Measurements from ENCODE around the gene CLDN14.

CLDN14 gene

DNA sequence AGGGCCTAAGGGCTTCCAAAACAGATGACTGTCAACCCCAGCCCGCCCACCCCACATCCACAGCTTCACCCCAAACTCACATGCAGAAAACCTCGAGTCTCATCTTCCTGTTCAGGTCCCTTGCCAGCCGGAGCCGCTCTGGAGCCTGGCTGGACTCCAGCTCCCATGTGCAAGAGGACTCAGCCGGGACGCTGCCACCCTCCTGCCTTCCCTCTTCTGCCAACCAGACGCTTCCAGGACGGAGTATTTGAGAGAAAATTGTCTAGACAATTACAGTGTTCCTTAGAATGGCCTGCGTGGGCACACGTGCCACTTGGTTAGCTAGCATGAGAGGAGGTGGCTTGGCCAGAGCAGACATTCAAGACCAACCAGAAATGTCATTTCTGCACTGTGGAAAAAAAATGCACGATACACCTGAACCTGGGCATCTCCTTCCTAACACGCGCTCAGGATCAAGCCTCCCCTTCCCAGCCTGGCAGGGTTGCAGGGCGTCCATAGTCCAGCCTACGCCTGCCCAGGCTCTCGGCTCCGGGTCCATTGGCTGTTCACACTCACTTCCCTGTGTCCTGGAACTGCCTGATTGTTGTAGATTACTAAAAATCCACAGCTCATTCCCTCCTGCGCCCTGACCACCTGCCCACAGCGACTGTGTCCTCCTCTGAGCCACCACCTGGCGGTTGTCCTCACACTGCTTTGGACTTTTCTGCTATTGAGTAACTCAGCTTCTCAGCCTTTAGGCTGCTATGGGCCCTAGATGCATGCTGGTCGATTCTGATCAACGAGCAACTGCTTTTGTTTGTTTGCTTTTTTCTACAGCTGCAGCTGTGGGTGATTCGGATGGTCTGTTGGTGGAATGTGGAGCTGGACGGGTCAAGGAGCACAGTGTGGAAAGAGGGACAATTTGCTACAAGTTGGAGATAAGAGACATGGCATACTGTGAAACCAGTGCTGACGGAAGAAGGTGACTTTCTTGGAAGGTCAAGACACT, at the start of gene CLDN14:
CLDN14 (minus strand) TSS at position 708 of the 988 bp plus-strand sequence. CDS start 18,427 bp downstream, outside the sequence.
- peak; percentile 27 for DNase-seq (ENCODE audit: low spot score)

- no peak for DNase-seq (ENCODE audit: low spot score)
These were observed 48.8 kb upstream of the CLDN14 start for GRCh38 chr21:36528716-36529115.

DNA sequence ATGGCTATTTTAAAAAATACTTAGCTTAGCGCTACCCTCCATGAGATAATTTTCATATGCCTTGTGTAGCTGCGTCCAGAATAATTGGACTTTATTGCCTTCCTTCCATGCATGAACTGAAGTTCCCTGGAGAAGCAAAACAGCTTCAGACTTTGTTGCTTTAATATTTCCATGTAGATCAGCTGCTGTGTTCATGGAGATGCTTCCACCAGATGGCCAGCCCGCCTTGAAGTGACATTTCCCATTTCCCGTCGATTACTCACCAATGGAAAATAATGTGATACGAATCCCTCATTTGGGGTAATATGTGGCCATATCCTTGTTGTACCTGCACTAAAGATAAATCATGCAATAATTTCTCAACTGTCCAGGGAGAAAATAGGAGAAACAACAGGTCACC, 47.4 kb upstream of the CLDN14 start:
- no peak for DNase-seq (ENCODE audit: low spot score)

GRCh38 chr21:36526104-36526503, 46.2 kb upstream of the CLDN14 start:
- DNase-seq (ENCODE audit: low spot score) = no peak

DNA sequence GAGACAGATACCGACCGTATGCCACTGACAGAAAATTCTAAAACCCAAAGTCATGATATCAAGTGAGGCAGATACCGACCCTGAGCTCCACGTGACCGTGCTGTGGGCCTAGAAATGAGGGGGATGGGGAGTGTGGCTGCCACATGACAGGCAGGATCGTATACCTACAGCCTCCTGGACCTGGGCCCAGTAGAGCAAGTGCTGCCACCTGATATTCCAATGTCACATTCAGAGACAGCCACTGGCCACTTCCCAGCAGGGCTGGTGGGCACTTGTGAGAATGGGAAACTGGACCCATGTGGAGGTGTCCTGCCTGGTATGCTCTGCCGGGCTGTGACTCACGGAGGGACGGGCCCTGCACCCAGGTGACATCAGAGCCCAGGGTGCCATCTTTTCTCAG, 44.6 kb upstream of the CLDN14 start:
- DNase-seq (ENCODE audit: low spot score) = no peak

DNA sequence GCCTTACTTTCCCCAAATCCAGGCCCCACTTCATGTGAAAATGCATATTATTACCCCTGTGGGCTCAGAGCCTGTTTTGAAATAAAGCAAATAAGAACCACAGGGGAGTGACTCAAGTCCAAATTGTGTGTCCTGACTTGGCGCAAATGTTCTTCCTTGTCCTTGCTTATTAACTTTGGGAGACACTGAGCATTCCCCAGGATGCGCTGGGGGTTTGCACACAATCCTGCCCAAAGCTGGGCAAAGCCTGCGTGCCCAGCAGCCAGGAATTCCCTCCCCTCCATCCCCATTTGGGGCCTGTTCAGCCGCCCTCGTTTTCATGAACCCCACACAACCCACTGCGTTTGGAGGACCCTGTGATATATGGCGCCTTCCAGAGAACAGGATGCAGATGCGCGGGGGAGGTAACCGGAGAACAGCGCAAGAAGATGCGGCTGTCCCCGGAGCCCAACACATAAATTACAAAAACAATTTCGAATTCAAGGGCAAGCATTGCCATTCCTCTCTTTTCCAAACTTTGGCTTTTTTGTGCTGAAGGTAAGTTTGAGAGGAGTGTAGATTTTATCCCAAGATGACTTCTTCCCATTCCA, 42.4 kb upstream of the CLDN14 start:
- no peak for DNase-seq (ENCODE audit: low spot score)

DNA sequence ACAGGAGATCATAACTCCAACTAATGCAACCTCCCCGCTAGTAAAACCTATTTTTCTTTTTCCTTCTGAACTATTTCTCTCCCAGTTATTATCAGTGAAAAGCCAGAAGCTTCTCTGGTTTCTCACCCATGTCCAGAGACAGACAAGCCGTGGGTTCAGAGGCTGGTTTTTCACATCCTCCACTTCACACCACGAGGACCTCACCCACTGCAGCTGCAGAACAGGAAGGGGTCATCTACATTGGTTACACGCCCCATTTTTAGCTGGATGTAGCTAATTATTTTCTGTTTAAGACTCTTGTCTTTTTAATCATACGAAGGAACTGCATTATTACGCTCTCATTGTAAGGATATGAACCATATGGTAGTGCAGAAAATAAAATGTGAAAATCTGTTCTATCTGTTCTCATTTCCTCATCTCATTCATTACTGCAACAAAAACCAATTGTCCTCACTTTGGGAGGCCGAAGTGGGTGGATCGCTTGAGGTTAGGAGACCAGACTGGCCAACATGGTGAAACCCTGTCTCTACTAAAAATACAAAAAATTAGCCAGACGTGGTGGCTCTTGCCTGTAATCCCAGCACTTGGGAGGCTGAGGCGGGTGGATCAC, 39.1 kb upstream of the CLDN14 start:
- DNase-seq (ENCODE audit: low spot score) = no peak

GRCh38 chr21:36517366-36518075, 37.6 kb upstream of the CLDN14 start:
- no peak for DNase-seq (ENCODE audit: low spot score)

GRCh38 chr21:36516281-36516680, 36.4 kb upstream of the CLDN14 start:
- peak; percentile 36 for DNase-seq (ENCODE audit: low spot score)

DNA sequence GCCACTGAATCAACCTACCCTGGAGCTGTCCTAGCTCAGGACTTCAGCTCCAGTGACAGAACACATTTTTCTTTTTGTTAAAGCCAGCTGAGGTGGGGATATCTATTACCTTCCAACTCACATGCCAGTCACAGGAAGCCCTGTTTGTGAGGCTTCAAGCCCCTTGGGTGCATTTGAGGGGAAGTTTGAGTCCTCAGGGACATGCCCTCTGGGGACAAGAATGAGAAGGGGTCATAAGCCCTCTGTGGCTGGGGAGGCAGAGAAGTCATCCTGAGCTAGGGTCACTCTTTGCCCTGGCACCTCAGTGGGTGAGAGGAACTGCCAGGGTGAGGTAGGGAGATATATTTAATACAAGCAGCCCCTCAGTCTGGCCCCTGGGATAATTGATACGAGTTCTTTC, 33.5 kb upstream of the CLDN14 start:
- DNase-seq (ENCODE audit: low spot score) = no peak

DNA sequence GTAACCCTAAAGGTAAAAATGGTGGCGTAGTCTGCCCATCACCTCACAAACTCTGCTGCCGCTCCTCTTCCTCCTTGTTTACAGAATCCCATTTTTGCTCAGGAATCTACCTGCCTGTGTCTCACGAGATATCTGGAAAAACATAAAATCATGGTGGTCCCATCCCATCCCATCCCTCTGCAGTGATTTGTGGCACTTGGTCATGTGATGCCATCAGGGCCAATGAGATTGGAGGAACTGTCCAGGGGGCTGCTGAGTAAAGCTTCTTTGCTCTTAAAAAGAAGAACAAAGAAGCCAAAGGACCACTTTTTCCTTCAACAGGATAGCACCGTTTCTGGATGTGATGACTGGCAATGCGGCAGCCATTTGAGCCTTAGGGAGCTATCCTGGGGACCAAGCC, 33.0 kb upstream of the CLDN14 start:
- no peak for DNase-seq (ENCODE audit: low spot score)

GRCh38 chr21:36511484-36512220, 31.7 kb upstream of the CLDN14 start:
- DNase-seq (ENCODE audit: low spot score) = peak; percentile 58

- no peak for DNase-seq (ENCODE audit: low spot score)
These were observed 31.0 kb upstream of the CLDN14 start for GRCh38 chr21:36510911-36511310.

- no peak for DNase-seq (ENCODE audit: low spot score)
These were observed 30.2 kb upstream of the CLDN14 start for GRCh38 chr21:36509973-36510664.

GRCh38 chr21:36508948-36509347, 29.0 kb upstream of the CLDN14 start:
- no peak for DNase-seq (ENCODE audit: low spot score)

DNA sequence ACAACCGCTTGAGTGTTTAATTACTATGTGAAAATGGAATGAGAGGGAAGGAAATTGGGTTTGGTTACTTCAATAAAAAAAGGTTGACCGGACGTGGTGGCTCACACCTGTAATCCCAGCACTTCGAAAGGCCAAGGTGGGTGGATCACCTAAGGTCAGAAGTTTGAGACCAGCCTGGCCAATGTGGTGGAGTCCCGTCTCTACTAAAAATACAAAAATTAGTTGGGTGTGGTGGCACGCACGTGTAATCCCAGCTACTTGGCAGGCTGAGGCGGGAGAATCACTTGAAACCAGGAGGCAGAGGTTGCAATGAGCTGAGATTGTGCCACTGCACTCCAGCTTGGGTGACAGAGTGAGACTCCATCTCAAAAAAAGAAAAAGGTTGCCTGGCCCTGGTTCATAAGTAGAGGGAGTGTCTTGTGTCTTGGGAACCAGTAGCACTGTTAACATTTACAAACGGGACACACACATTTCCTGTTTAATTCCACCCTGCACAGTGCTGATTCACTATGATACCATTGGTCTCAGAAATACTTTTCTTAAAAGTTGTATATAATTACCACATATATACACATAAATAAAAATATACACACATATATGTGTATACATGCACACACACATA, 27.6 kb upstream of the CLDN14 start:
- no peak for DNase-seq (ENCODE audit: low spot score)

DNA sequence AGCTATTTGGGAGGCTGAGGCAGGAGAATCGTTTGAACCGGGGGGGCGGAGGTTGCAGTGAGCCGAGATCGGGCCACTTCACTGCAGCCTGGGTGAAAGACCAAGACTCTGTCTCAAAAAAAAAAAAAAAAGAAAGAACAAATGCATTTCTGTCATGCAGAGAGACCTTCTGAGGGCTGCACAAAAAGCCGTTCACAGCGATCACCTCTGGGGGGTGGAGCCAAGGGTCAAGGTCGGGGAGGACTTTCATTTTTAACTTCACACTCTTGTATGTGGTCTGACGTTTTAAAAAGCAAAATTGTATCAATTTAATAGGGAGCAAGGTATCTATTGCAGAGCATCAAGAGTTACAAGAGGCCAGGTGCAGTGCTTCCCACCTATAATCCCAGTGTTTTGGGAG, 26.6 kb upstream of the CLDN14 start:
- no peak for DNase-seq (ENCODE audit: low spot score)

DNA sequence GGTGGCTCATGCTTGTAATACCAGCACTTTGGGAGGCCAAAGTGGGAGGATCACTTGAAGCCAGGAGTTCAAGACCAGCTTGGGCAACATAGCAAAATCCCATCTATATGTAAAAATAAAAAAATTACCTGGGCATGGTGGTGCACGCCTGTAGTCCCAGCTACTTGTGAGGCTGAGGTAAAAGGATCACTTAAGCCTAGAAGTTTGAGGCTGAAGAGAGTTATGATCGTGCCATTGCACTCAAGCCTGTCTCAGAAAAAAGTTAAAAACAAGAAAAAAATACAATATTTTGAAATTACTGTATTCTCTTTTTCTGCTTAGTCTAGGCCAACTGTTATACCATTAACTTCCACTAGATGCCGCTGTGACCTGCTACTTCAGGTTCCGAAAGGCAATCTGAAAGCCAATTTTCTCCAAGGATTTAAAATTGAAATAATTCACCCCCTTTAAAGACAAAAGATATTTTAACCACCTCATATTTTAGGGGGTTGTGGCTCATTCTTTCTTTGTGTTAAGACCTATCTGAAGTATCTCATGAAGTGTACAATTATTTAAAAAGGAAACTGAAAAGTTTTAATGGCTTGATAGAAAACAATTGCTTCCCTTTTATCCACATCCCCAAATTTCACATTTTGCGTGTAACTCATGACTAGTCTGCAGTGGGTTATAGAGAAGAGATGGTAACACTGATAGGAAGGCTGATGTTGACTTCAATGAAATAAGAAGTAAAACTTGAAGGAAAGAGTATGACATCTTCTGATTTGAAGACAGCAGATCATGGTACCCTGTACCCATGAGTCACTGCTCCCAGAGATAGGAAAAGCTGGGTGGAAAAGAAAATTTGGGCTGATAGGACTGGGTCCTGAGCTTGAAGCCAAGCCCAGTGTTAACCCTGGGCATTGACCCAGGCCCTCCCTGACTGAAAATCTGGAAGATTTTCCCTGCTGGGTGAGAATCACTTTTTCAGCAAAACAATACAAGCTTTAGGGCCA, 24.4 kb upstream of the CLDN14 start:
- DNase-seq (ENCODE audit: low spot score) = peak; percentile 49

GRCh38 chr21:36502365-36502764, 22.4 kb upstream of the CLDN14 start:
- DNase-seq (ENCODE audit: low spot score) = no peak

Measured in AG08395 (cell line).